ENCODE data around the gene EIF4G3.
"Not testable (repeated sequence)": the region's sequence is repeated elsewhere in the genome, so short reads cannot be mapped to it uniquely, and the experiment has no call there.

The EIF4G3 gene, protein sequence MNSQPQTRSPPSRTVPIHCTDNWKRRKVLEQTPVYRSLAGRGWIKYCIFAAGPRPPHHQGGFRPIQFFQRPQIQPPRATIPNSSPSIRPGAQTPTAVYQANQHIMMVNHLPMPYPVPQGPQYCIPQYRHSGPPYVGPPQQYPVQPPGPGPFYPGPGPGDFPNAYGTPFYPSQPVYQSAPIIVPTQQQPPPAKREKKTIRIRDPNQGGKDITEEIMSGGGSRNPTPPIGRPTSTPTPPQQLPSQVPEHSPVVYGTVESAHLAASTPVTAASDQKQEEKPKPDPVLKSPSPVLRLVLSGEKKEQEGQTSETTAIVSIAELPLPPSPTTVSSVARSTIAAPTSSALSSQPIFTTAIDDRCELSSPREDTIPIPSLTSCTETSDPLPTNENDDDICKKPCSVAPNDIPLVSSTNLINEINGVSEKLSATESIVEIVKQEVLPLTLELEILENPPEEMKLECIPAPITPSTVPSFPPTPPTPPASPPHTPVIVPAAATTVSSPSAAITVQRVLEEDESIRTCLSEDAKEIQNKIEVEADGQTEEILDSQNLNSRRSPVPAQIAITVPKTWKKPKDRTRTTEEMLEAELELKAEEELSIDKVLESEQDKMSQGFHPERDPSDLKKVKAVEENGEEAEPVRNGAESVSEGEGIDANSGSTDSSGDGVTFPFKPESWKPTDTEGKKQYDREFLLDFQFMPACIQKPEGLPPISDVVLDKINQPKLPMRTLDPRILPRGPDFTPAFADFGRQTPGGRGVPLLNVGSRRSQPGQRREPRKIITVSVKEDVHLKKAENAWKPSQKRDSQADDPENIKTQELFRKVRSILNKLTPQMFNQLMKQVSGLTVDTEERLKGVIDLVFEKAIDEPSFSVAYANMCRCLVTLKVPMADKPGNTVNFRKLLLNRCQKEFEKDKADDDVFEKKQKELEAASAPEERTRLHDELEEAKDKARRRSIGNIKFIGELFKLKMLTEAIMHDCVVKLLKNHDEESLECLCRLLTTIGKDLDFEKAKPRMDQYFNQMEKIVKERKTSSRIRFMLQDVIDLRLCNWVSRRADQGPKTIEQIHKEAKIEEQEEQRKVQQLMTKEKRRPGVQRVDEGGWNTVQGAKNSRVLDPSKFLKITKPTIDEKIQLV (N-terminal part only)

DNA sequence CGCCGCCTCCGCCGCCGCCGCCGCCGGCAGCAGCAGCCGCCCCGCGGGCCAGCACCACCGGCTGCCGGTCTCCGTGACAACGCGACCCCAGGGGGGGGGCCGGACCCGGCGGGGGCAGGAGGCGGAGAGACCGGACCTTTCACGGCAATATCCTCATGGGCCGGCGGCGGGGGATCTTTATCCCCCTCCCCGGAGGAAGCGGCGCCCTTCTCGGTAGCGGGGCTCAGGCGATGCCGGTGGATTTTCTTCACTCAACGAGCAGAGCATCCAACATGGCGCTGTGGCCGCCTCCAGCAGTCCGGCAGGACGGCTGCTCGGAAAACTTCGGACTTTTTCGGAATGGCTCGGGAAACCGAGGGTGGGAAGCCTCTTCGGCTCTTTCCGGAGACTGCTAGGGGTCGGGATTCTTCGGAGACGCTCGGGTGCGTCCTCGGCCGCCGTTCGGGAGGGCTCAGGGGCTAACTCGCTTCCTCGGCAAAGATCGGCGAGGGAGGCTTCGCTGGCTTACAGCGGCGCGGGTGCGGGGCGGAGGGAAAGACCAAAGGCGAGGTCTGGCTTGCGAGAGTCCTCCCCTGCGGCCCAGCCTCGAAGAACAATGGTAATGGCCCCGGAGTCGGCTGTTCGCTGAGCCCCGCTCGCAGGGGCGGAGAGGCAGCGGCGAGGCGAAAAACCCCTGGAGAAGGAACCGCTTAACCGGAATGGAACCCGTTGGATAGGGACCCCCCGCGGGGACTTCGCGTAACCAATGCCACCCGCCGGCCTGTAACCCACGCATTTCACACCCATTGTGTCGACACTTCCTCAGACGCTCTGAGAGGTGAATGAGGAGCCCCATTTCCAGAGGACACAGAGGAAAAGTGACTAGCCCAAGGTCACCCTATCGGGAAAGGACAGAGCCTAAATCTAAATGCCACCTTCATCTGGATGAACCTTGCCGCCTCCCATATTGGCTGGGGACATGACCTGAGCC is at the start of gene EIF4G3:
Gene EIF4G3 (minus strand): TSS at position 312 of the 970 bp plus-strand sequence. CDS start 174,155 bp downstream, outside the sequence.
- peak; percentile 100 for DNase-seq (ENCODE audit: low spot score)

DNA sequence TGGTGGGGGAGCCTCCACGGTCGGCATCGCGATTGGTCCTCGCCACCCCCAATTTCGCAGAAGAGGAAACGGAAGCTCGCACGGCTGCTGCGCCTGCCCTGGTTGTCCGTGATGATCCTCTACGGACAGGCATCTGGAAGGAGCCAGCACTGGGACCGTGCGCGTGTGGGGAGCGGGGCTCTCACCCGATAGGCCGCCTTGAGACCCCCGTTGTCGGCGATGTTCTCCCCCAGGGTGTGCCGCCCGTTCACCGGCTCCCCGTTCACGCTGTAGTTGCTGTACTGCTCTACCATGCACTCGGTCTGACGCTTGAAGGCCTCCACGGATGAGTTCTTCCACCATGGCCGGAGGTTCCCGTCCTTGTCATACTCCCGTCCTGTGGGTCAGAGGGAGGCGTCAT is 48.4 kb upstream of the EIF4G3 start:
- no peak for DNase-seq (ENCODE audit: low spot score)

DNA sequence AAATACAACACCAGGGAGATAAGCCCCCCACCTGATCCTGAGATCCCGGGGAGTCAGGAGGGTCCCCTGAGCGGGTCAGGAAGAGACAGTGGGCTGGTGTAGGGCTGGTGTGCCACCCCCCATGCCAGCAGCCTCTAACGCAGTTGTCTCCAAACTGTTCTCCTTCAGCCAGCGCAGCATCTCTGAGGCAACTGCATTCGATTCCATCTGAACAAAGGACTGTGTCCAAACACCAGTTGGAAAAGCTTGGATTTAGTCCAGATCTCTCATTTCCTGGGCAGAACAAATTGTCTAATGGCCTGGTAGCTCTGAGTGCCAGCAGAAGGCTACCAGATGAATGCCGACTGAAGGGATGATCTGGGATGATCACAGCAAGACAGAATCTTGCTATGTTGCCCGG is 44.1 kb upstream of the EIF4G3 start:
- DNase-seq (ENCODE audit: low spot score) = no peak

DNA sequence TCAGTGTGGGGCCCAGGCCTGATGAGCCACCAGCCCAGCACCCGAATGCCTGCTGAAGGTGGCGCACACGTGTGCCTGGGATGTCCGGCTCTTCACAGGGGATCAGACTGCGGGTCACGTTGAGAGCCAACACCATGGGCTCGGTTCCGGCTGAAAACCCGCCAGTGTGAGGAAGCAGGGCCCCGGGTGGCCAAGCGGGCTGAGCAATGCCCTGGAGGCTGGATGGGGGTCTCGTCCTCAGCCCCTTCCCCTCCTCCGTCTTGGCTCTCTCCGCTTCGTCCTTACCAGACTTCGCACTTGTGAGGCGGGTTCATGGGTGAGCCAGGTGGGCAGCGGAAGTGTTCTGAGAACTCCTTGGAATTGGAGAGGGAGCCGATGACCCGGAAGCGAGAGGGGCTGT is 43.0 kb upstream of the EIF4G3 start:
- no peak for DNase-seq (ENCODE audit: low spot score)

DNA sequence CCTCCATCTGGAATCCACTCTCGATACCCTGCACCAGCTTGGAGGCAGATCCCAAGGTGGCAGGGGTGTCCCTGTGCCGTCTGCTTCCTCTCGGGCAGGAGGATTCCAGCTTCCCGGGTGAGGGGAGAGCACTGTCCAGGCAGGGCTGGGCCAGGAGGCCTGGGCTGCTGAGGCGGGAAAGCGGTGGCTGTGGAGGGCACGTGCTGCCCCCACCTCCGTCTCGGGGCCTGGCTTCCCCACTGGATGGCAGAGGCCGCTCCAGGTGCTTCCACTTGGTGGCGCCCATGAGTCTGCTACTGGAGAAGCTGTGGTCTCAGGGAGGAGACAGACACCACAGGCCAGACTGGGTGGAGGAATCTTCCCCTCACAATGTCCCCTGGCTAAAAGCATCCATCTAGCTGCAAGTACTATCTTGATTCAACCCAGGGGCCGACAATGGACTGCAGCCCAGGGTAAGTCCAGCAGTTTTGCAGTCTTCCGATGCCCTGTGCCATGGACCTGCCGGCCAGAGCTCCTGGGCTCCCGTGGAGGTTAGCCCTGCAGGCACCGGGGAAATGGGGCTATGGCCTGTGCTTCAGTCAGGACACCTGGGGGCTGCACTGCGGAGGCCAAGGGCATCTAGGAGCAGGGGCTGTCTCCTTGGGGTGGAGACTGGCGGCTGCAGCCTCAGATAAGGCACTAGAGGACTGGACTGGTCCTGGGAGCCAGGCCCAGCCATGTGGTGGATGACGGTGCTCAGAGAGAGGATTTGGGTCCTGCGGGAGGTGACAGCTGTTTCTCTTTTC is 41.3 kb upstream of the EIF4G3 start:
- DNase-seq (ENCODE audit: low spot score) = peak; percentile 83

GRCh38 chr1:21216835-21217811 is 40.4 kb upstream of the EIF4G3 start:
- DNase-seq (ENCODE audit: low spot score) = peak; percentile 65

DNA sequence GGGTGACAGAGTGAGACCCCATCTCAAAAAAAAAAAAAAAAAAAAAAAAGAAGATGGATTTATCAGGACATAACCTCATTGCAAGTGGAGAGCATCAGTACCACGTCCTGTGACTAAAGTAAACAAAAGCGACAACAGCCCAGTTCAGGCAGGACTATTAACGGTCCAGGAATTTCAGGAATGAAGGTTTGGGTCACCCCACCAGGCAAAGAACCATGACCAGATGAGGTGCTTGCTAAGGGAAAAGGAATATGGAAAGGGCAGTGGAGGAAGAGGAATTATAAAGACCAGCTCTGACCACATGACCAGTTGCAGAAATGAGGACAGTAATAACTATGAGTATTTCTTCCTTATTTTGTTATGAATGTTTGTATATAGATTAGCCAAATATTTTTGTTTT is 35.4 kb upstream of the EIF4G3 start:
- no peak for DNase-seq (ENCODE audit: low spot score)

DNA sequence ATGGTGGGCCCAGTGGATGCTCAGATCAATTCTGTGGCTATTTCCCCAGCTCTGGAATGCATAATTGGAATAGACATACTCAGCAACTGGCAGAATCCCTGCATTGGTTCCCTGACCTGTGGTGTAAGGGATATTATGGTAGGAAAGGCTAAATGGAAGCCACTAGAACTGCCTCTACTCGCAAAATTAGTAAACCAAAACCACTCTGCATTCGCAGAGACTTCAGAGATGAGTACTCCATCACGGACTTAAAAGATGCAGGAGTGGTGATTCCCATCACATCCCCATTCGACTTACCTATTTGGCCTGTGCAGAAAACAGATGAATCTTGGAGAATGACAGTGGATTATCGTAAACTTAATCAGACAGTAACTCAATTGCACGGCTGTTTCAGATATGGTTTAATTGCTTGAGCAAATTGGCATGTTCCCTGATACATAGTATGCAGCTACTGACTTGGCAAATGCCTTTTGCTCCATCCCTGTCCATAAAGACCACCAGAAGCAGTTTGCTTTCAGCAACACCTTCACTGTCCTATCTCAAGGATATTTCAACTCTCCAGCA is 31.5 kb upstream of the EIF4G3 start:
- not testable (repeated sequence) for DNase-seq (ENCODE audit: low spot score)

- DNase-seq (ENCODE audit: low spot score) = no peak
These were observed 29.4 kb upstream of the EIF4G3 start for GRCh38 chr1:21206117-21206516.

DNA sequence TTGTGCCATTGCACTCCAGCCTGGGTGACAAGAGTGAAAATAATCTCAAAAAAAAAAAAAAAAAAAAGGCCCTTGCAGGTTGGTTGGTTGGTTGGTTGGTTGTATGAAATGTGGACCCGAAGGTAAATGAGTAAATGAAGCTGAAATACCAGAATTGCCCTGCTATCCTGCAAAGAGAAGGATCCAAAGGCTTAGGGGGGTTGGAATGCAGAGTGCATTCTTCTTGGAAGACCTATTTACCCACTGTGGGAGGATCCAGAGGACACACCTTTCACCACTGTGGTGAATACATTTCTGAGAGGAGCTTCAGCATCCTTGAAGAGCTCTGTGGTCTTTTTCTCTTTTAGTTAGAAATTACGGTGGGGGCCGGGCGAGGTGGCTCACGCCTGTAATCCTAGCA is 28.7 kb upstream of the EIF4G3 start:
- DNase-seq (ENCODE audit: low spot score) = no peak

DNA sequence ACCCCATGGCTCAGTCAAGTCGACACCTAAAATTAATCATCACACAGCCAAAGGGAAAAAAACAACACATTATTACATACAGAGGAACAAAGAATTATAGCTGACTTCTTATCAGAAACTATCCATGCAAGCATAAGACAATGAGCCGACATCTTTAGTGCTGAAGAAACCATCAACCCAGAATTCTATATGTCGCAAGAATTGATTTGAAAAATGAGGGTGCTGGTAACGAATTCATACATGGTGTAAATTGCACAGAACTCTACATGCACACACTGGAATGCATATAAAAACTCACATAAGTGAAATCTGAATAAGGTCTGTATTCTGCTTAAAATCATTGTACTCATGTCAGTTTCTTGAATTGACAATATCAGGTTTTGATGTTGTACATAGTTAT is 25.0 kb upstream of the EIF4G3 start:
- no peak for DNase-seq (ENCODE audit: low spot score)

DNA sequence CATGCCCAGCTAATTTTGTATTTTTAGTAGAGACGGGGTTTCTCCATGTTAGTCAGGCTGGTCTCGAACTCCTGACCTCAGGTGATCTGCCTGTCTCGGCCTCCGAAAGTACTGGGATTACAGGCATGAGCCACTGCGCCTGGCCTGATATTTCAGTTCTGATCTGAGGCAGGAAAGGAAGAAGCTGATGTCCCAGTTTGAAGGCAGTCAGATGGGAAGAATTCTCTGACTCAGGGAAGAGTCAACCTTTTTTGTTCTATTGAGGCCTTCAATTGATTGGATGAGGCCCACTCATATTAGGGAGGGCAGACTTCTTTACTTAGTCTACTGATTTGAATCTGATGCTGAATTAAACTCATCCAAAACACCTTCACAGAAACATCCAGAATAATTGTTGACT is 24.5 kb upstream of the EIF4G3 start:
- DNase-seq (ENCODE audit: low spot score) = not testable (repeated sequence)

DNA sequence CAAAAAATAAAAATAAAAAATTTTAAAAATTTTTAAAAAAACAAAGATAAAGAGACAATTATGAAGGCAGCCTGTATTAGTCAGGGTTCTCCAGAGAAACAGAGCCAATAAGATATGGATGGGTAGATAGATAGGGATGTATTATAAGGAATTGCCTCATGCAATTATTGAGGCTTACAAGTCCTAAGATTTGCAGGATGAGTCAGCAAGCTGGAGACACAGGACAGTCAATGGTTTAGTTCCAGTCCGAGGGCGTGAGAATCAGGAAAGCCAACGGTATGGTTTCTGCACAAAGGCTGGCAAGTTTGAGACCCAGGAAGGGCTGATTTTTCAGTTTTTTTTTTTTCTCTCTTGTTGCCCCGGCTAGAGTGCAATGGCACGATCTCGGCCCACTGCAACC is 24.1 kb upstream of the EIF4G3 start:
- no peak for DNase-seq (ENCODE audit: low spot score)

- no peak for DNase-seq (ENCODE audit: low spot score)
These were observed 22.2 kb upstream of the EIF4G3 start for GRCh38 chr1:21198929-21199328.

DNA sequence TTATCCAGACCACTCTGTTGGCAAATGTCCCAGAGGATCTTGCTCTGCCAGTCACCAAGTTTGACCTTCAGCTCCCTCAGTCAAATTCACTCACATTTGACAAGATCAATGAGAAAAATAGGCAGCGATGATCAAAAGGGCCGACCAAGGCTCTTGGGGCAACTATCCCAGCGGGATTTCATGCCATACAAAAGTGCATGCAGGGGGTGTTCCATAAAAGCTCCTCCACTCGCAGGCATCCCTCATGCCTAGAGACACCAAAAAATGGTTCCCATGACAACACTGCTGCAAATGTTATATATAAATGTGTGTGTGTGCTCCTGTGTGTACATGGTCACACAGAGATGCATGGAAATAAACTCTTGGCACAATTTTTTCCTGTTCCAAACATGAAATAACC is 16.2 kb upstream of the EIF4G3 start:
- DNase-seq (ENCODE audit: low spot score) = no peak

DNA sequence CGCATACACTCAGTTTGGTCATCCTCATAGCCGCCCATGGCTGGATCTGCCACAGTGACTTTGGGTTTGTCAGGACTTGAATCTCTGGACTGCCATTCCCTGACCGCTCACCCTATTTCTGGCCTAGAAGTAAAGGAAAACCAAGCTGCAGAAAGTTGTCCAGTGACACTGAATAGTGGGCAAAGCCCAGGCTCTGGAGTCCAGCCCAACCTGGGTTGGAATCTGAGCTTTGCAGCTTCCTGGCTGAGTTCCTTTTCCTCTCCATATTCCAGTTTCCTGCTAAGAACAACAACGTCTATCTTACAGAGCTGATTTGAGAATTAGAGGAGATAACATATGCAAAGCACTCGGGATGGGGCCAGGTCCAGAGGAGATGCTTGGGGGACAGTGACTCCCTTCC is 15.6 kb upstream of the EIF4G3 start:
- no peak for DNase-seq (ENCODE audit: low spot score)

DNA sequence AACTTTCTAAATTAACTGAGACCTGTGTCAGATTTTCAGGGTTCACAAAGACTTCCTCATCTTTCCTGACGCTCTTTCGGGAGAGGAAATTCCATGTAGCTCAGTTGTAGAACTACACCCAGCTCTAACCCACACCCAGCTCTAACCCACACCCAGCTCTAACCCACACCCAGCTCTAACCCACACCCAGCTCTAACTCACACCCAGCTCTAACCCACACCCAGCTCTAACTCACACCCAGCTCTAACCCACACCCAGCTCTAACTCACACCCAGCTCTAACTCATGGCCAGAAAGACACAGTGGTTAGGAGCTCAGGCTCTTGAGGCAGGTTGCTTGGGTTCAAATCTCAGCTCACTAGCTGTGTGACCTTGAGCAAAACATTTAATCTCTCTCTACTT is 14.1 kb upstream of the EIF4G3 start:
- DNase-seq (ENCODE audit: low spot score) = not testable (repeated sequence)

- no peak for DNase-seq (ENCODE audit: low spot score)
These were observed 13.3 kb upstream of the EIF4G3 start for GRCh38 chr1:21189906-21190500.

DNA sequence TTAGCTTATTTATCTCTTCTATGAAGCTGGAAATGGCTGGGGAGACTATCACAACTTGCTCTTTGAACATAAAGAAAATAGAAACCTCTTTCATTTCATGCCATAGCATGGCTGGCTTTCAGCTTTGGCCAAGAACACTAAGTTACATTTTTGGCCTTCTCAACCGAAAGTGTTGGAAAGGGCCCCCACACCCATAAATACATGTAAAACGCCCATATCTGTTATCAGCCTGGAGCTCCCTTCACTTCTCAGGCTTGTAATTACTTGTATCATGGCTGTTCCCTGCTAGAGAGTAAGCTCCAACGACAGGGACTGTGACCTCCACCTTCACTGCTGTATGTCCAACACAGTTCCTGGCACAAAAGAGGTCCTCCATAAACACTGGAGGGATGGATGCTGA is 12.7 kb upstream of the EIF4G3 start:
- no peak for DNase-seq (ENCODE audit: low spot score)
